ENCODE data around the gene GBE1.

GRCh38 chr3:81602781-81603180, 158.7 kb downstream of the GBE1 start:
- TF ChIP-seq, protein P1, sequence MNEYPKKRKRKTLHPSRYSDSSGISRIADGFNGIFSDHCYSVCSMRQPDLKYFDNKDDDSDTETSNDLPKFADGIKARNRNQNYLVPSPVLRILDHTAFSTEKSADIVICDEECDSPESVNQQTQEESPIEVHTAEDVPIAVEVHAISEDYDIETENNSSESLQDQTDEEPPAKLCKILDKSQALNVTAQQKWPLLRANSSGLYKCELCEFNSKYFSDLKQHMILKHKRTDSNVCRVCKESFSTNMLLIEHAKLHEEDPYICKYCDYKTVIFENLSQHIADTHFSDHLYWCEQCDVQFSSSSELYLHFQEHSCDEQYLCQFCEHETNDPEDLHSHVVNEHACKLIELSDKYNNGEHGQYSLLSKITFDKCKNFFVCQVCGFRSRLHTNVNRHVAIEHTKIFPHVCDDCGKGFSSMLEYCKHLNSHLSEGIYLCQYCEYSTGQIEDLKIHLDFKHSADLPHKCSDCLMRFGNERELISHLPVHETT (tag by site-specific recombination; IDR thresholded peaks at IDR 0.05): no peak
- TF ChIP-seq, protein P2, sequence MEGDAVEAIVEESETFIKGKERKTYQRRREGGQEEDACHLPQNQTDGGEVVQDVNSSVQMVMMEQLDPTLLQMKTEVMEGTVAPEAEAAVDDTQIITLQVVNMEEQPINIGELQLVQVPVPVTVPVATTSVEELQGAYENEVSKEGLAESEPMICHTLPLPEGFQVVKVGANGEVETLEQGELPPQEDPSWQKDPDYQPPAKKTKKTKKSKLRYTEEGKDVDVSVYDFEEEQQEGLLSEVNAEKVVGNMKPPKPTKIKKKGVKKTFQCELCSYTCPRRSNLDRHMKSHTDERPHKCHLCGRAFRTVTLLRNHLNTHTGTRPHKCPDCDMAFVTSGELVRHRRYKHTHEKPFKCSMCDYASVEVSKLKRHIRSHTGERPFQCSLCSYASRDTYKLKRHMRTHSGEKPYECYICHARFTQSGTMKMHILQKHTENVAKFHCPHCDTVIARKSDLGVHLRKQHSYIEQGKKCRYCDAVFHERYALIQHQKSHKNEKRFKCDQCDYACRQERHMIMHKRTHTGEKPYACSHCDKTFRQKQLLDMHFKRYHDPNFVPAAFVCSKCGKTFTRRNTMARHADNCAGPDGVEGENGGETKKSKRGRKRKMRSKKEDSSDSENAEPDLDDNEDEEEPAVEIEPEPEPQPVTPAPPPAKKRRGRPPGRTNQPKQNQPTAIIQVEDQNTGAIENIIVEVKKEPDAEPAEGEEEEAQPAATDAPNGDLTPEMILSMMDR (tag by site-specific recombination; IDR thresholded peaks at IDR 0.05): no peak
- TF ChIP-seq ZNF529 (tag by site-specific recombination; IDR thresholded peaks at IDR 0.05; ENCODE audit: insufficient replicate concordance): no peak
- TF ChIP-seq YY1 (tag by site-specific recombination; IDR thresholded peaks at IDR 0.05): no peak
- no peak for TF ChIP-seq ZNF670 (tag by site-specific recombination; IDR thresholded peaks at IDR 0.05; ENCODE audit: low read depth)
- no peak for TF ChIP-seq ZNF561 (tag by site-specific recombination; IDR thresholded peaks at IDR 0.05; ENCODE audit: borderline replicate concordance)
- TF ChIP-seq ZNF624 (tag by site-specific recombination; IDR thresholded peaks at IDR 0.05): no peak
